Upper lobe of left lung (tissue), 4 donors: ENCODE measurements around the gene ORMDL3.

Experiments used
- POLR2A ChIP-seq, 4 donors: fragments of 450-650 bp; IDR thresholded peaks; one replicate each; pipeline ENCODE4 v1.5.1; 2016 to 2017; ENCODE audit warnings: antibody characterized with exemption in 4 of 4, mild to moderate bottlenecking in 2 of 4
- POLR2AphosphoS5 ChIP-seq, 2 donors: sonication (generic); formaldehyde crosslinking; IDR thresholded peaks; one replicate each; pipeline ENCODE4 v1.5.1; 2017; ENCODE audit warnings: antibody characterized with exemption in 2 of 2

DNA sequence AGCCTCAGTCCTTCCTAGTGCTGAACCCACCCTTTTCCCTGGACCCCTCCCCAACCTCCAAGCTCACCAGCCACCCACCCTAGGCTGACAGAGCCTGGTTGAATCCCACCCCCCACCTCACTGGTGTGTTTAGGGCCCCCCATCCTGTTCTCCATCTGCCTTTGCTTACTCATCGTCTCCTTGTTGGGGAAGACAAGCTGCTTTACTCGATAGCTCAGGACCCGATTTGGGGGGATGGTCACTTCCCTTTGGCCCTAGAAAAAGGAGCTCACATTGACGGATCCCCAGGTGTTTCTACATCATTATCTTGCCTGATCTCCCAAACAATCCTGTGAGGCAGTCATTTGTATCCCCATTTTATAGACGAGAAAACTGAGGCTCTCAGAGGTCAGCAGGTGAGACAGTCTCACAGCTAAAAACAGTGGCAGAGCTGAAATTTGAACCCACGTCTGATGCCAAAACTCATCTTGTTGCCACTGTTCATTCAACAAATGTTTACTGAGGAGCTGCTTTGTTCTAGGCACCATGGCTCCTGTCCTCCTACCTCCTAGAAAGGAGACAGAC is 18.5 kb downstream of the ORMDL3 start:
- no peak for TF ChIP-seq POLR2A (IDR thresholded peaks at IDR 0.05)
- no peak for TF ChIP-seq POLR2AphosphoS5 (IDR thresholded peaks at IDR 0.05)
